ENCODE results near the gene FOCAD. TPM values are rescaled to one million over a fixed set of nuclear protein-coding genes. Genes with fewer than 3 reads are reported as not detected.

FOCAD gene
- total RNA-seq, 1 experiment from 2014 or later: 43.3 TPM

GRCh38 chr9:20726144-20726543 is 42.1 kb downstream of the FOCAD start:
- H3K4me2 ChIP-seq (ENCODE audit: insufficient read depth, insufficient read length, low read length): no peak overlapping the region
- no peak overlapping the region for H4K8ac ChIP-seq (replicated peaks; ENCODE audit: insufficient read length, low read depth, low read length)
- no peak overlapping the region for H3K14ac ChIP-seq (ENCODE audit: insufficient read depth, low read length)
- no peak overlapping the region for H3K56ac ChIP-seq (ENCODE audit: insufficient read length, low read depth, low read length)
- H3K9ac ChIP-seq (ENCODE audit: extremely low read depth, insufficient read length, low read length): no peak overlapping the region
- H3K79me1 ChIP-seq (ENCODE audit: insufficient read depth, low read depth, low read length, poor library complexity, severe bottlenecking): peaks cover 3% of the 10 kb centered on the region
- no peaks in the 10 kb centered on the region for H3K27me3 ChIP-seq (ENCODE audit: insufficient read depth, low read length)
- no peaks in the 10 kb centered on the region for H3K9me3 ChIP-seq (ENCODE audit: control insufficient read depth, low read depth, low read length)
- Mint-ChIP-seq H3K27ac (no peak overlapping the region), H3K36me3 (ENCODE audit: insufficient read depth in 1 of 3, low read depth in 3 of 3) (peaks cover 6 to 12% (median 8%) of the 10 kb centered on the region in 3 experiments; a peak in 6 of 7 replicates), H3K9me3 (no peaks in the 10 kb centered on the region), H3K4me1 (no peaks in the 10 kb centered on the region), H3K4me3 (no peak overlapping the region), H3K27me3 (ENCODE audit: low read depth) (no peaks in the 10 kb centered on the region)
- no peak overlapping the region for H3K4ac ChIP-seq (ENCODE audit: low read depth, low read length)
- no peaks in the 10 kb centered on the region for H4K20me1 ChIP-seq (ENCODE audit: control insufficient read depth, insufficient read depth, insufficient read length)
- no peak for TF ChIP-seq CTCF (conservative IDR thresholded peaks at IDR 0.05)
- H2BK12ac ChIP-seq (ENCODE audit: insufficient read length, low read depth, low read length): no peak overlapping the region
- no peak overlapping the region for H4K5ac ChIP-seq (ENCODE audit: insufficient read length, low read depth, low read length)
- no peak overlapping the region for H2AFZ ChIP-seq (ENCODE audit: low read length)
- no peak overlapping the region for H2BK20ac ChIP-seq (ENCODE audit: low read depth, low read length, poor library complexity, severe bottlenecking)
- no peak overlapping the region for H2AK5ac ChIP-seq (ENCODE audit: insufficient read length, low read length)
- H2BK120ac ChIP-seq (ENCODE audit: low read depth, low read length, poor library complexity, severe bottlenecking): no peak overlapping the region
- no peak overlapping the region for H3K27ac ChIP-seq (ENCODE audit: insufficient read length, low read depth, low read length)
- H3K23me2 ChIP-seq (ENCODE audit: insufficient read length, low read depth, low read length, poor library complexity, severe bottlenecking): no peaks in the 10 kb centered on the region
- no peak overlapping the region for H3T11ph ChIP-seq (ENCODE audit: low read length)
- WGBS (ENCODE audit: extremely low coverage, insufficient read length, low lambda C conversion rate): no CpG with 5 or more reads among the region's 2 CpGs
- H3K18ac ChIP-seq (ENCODE audit: insufficient read length, low read depth, low read length): no peak overlapping the region
- no peaks in the 10 kb centered on the region; the same call in 1 of the 2 replicates for H3K4me1 ChIP-seq (ENCODE audit: insufficient read depth, low read length)
- H3K79me2 ChIP-seq (ENCODE audit: insufficient read depth, low read length): no peaks in the 10 kb centered on the region; the same call in 1 of the 2 replicates
- no peak overlapping the region for H4K91ac ChIP-seq (ENCODE audit: insufficient read length, low read depth, low read length)
- DNase-seq: no peak
- no peak overlapping the region for H2BK15ac ChIP-seq (ENCODE audit: low read depth, low read length)
- no peak overlapping the region for H3K23ac ChIP-seq (ENCODE audit: insufficient read length, low read depth, low read length)
- H2BK5ac ChIP-seq (ENCODE audit: insufficient read length, low read length): no peak overlapping the region
